ENCODE measurements around the gene PNISR.

- TF ChIP-seq CTCF (IDR thresholded peaks at IDR 0.05; ENCODE audit: low read depth, low read length, poor library complexity, severe bottlenecking), result no peak
- no peak for TF ChIP-seq EZH2phosphoT487 (IDR thresholded peaks at IDR 0.05; ENCODE audit: borderline replicate concordance, low read length)
Observed at GRCh38 chr6:99412065-99412464, 13.0 kb downstream of the PNISR start.
